Dermis microvascular lymphatic vessel endothelial cell (primary cell): ENCODE results near the gene BTBD18. TPM values are rescaled to one million over a fixed set of nuclear protein-coding genes. Genes with fewer than 3 reads are reported as not detected.
"Not testable (repeated sequence)": the region's sequence is repeated elsewhere in the genome, so short reads cannot be mapped to it uniquely, and the experiment has no call there.

Source experiments
- DNase-seq, 2 donors: peaks; one replicate each; pipeline versions ENCODE4 v3.0.0 to v3.0.0-alpha.2; 2010; ENCODE audit warnings: low read depth in 2 of 2
- total RNA-seq: library from RNA; depleted of rRNA; stranded (reverse); fragments of >200 nt; gene quantifications from 2 replicates; pipeline ENCODE4 v1.2.1, GENCODE V29; 2014

Gene BTBD18
- total RNA-seq, 1 donor from 2014 or later = not detected

- DNase-seq = no peak
Observed at GRCh38 chr11:57735619-57736298, 15.9 kb downstream of the BTBD18 start.

- DNase-seq = no peak
Observed at GRCh38 chr11:57732661-57733060, 19.0 kb downstream of the BTBD18 start.

DNA sequence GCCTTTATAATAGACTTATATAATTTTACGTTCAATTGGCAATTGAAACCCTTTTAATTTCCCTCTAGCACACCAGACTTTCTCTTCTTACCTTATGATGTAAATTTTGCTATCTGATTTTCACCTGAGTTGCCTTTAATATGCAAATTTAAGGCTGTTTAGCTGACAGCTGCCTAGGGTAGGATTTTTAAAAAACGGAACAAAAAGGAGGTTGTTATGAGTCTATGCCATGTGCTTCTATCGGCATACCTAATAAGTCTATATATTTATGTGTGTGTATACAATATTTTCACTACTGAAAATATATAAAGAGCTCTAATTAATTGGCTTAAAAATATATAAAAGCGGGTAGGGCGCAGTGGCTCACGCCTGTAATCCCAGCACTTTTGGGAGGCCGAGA is 22.1 kb downstream of the BTBD18 start:
- no peak for DNase-seq

GRCh38 chr11:57728829-57729228 is 22.8 kb downstream of the BTBD18 start:
- no peak for DNase-seq

- DNase-seq = no peak
Observed at GRCh38 chr11:57727185-57727584, 24.4 kb downstream of the BTBD18 start.

DNA sequence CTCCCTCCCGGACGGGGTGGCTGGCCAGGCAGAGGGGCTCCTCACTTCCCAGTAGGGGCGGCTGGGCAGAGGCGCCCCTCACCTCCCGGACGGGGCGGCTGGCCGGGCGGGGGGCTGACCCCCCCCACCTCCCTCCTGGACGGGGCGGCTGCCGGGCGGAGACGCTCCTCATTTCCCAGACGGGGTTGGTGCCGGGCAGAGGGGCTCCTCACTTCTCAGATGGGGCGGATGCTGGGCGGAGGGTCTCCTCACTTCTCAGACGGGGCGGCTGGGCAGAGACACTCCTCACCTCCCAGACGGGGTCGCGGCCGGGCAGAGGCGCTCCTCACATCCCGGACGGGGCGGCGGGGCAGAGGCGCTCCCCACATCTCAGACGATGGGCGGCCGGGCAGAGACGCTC is 34.9 kb downstream of the BTBD18 start:
- not testable (repeated sequence) for DNase-seq

- DNase-seq = no peak
Observed at GRCh38 chr11:57713835-57714234, 37.8 kb downstream of the BTBD18 start.

- peak; percentile 99 to 100 for DNase-seq
Observed at GRCh38 chr11:57712256-57713150, 39.1 kb downstream of the BTBD18 start, which contains the start of gene TMX2. Gene TMX2 (plus strand): TSS chr11:57712593. CDS start chr11:57712619, 26 bp downstream.

DNA sequence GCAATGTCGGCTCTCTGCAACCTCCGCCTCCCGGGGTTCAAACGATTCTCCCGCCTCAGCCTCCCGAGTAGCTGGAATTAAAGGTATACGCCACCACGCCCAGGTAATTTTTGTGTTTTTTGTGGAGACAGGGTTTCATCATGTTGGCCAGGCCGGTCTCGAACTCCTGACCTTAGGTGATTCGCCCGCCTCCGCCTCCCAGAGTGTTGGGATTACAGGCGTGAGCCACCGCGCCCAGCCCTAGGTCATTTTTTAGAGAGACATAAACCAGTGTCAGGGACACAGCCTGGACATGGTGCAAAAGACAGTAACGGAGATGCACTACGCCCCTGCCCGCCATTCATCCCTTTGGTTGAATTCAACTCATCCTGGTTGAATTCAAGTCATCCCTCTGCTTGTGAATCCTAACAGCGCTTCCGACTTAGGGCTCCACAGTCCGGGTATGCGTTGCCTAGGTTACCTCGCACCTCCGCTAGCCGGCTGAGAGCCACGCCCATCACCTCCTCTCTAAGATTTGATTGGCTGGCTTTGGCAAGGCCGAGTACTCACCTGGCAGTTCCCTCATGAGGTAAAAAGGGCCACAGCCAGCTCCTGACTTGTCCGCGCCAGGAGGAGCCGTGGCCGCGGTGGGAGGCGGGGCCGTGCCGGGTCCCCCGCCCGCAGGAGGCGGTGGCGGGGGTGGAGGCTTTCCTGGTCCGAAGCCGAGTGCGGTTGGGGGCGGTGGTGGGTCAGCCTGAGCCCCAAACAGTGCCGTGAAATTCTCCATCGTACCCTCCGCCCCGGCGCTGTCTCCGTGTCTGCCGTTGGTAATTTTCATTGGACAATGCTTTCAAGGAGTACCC is 40.0 kb downstream of the BTBD18 start, which contains the start of gene MED19:
Gene MED19 (minus strand): TSS at position 802 of the 842 bp plus-strand sequence. CDS start 36 bp downstream, at position 766.
- peak; percentile 74 to 83 for DNase-seq

DNA sequence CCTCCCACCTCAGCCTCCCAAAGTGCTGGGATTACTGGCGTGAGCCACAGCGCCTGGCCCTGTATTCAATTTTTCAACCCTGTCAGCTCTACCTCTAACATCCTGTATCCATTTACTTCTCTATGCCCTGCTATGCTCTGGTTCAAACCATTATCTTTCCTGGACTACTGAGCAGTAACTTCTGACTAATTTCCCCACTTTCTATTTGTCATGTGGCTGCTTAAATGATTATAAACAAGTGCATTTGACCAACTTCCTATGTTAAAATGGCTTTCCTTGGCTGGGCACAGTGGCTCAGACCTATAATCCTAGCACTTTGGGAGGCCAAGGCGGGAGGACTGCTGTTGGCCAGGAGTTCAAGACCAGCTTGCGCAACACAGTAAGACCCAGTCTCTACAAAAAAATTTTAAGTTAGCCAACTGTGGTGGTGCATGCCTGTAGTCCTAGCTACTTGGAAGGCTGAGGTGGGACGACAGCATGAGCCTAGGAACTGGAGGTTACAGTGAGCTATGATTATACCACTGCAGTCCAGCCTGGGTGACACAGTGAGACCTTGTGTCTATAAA is 41.7 kb downstream of the BTBD18 start:
- DNase-seq = no peak

- not testable (repeated sequence) for DNase-seq
Observed at GRCh38 chr11:57705432-57705831, 46.2 kb downstream of the BTBD18 start.

DNA sequence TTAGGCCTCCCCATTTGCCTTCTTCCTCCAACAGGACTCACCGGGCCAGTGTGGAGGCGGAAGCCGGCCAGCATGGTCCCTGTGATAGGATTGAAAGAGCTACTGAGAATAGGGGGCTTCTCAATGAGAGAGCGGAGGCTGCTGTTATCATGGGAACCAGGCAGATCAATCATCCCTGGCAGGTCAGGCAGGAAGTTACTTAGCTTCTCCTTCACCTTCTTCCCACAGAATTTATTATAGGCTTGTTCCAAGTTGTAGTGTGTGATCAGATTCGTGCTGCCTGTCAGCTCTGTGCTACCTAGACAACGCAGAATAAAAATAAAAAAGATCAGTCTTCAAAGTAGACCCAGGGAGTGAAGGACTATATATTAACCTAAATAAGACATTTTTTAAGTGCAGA is 46.7 kb downstream of the BTBD18 start:
- DNase-seq = no peak

DNA sequence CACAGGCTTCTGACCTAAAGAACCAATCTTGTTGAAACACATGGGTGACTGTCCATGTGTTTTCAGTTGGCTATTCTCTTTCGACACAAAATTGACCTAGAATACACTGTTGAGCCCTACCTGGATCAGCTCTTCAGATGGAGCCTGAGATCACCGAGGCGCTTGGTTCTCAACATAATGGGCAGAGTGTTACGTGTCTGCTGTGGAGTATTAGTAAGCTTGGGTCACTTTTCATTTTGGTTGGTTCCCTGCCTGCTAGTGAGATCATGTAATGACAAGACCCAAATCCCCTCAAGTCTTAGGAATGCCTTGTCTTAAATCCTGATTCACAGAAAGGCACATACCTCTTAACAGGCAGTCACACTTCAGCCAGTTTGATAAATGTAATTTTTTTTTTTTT is 48.3 kb downstream of the BTBD18 start:
- DNase-seq = no peak

DNA sequence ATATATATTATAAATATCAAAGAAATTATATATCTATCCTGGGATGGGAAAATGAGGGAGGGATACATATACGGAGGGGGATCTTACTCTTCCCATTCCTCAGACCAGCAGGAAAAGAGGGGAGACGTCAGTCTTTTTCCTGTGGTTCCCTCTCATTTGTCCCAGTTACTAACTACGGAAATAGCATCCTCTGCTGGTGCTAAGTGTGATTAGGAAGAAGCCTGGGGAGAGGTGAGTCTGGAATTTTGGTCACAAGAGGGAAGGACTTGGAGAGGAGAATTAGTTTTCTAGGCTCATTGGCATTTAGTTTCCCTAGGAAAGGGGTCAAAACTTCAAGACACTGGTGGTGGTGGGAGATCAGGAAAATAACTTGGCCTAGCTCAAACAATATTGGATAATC is 51.2 kb downstream of the BTBD18 start:
- no peak for DNase-seq

GRCh38 chr11:57699813-57700212 is 51.8 kb downstream of the BTBD18 start:
- no peak for DNase-seq

DNA sequence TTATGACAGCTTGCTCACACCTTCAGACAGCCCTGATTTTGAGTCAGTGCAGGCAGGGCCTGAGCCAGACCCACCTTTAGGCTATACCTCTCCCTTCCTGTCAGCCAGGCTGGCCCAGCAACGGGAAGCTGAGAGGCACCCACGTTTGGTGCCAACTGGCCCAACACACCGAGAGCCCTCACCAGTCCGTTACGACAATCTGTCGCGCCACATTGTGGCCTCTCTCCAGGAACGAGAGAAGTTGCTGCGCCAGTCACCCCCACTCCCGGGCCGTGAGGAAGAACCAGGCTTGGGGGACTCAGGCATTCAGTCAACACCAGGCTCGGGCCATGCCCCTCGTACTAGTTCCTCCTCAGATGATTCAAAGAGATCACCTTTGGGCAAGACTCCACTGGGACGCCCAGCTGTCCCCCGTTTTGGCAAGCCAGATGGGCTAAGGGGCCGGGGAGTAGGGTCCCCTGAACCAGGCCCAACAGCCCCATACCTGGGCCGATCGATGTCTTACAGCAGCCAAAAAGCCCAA is 52.7 kb downstream of the BTBD18 start:
- no peak for DNase-seq

Other genes starting within 250 kb of the BTBD18 start
- 11.0 and 19.0 TPM in 2 replicates for gene SLC43A1, start 236.1 kb downstream of the BTBD18 start, total RNA-seq
- 34.5 and 64.1 TPM in 2 replicates for gene TIMM10, start 221.1 kb downstream of the BTBD18 start, total RNA-seq
- not detected in 2 replicates for gene SMTNL1, start 214.2 kb downstream of the BTBD18 start, total RNA-seq
- 28.4 and 51.7 TPM in 2 replicates for gene UBE2L6, start 184.1 kb downstream of the BTBD18 start, total RNA-seq
- 0.51 TPM in 1 of 2 replicates, not detected in the other for gene SERPING1, start 154.1 kb downstream of the BTBD18 start, total RNA-seq
- 0.13 TPM in 2 replicates for gene YPEL4, start 101.9 kb downstream of the BTBD18 start, total RNA-seq
- 17.5 and 23.8 TPM in 2 replicates for gene CLP1, start 94.1 kb downstream of the BTBD18 start, total RNA-seq
- 29.7 and 42.1 TPM in 2 replicates for gene ZDHHC5, start 83.7 kb downstream of the BTBD18 start, total RNA-seq
- 8.2 and 11.5 TPM in 2 replicates for gene MED19, start 39.6 kb downstream of the BTBD18 start, total RNA-seq
- 42.1 and 55.6 TPM in 2 replicates for gene TMX2, start 39.2 kb downstream of the BTBD18 start, total RNA-seq
- gene SELENOH, start 10.3 kb downstream of the BTBD18 start, total RNA-seq = 72.8 and 83.8 TPM in 2 replicates
- gene CTNND1, start 10.0 kb upstream of the BTBD18 start, total RNA-seq = 206 and 251 TPM in 2 replicates